HG03175 (cell line): ENCODE data around the gene CCDC91.
A peak's percentile ranks its signal among the peaks of the same experiment; 100 is the strongest.

ENCODE experiments used
- ATAC-seq: cut with Tn5 transposase; IDR thresholded peaks from one replicate; pipeline ENCODE4 v1.9.1; 2021; ENCODE audit warnings: mild to moderate bottlenecking, moderate library complexity; ENCODE audit not compliant: unreplicated experiment

The CCDC91 gene

GRCh38 chr12:28190321-28191050 lies at the start of gene CCDC91:
Gene CCDC91 (plus strand): TSS chr12:28190456. CDS start chr12:28257216, 66,760 bp downstream.
- ATAC-seq = peak; percentile 92

GRCh38 chr12:28144059-28144458 lies 46.2 kb upstream of the CCDC91 start:
- no peak for ATAC-seq

- no peak for ATAC-seq
These were observed 45.7 kb upstream of the CCDC91 start for GRCh38 chr12:28144532-28144931.

- ATAC-seq = no peak
These were observed 45.0 kb upstream of the CCDC91 start for GRCh38 chr12:28145216-28145615.

GRCh38 chr12:28149279-28149678 lies 41.0 kb upstream of the CCDC91 start:
- no peak for ATAC-seq

- no peak for ATAC-seq
These were observed 33.9 kb upstream of the CCDC91 start for GRCh38 chr12:28156362-28156761.

GRCh38 chr12:28156804-28157203 lies 33.5 kb upstream of the CCDC91 start:
- no peak for ATAC-seq

GRCh38 chr12:28158353-28158752 lies 31.9 kb upstream of the CCDC91 start:
- no peak for ATAC-seq

GRCh38 chr12:28159688-28160087 lies 30.6 kb upstream of the CCDC91 start:
- no peak for ATAC-seq

GRCh38 chr12:28161697-28162096 lies 28.6 kb upstream of the CCDC91 start:
- no peak for ATAC-seq

GRCh38 chr12:28162697-28163096 lies 27.6 kb upstream of the CCDC91 start:
- ATAC-seq = no peak

- ATAC-seq = no peak
These were observed 25.5 kb upstream of the CCDC91 start for GRCh38 chr12:28164644-28165275.

GRCh38 chr12:28167981-28168485 lies 22.2 kb upstream of the CCDC91 start:
- no peak for ATAC-seq

- no peak for ATAC-seq
These were observed 18.7 kb upstream of the CCDC91 start for GRCh38 chr12:28171356-28172060.

- no peak for ATAC-seq
These were observed 17.7 kb upstream of the CCDC91 start for GRCh38 chr12:28172434-28173030.

- ATAC-seq = no peak
These were observed 16.8 kb upstream of the CCDC91 start for GRCh38 chr12:28173440-28173839.

GRCh38 chr12:28175098-28175589 lies 15.1 kb upstream of the CCDC91 start:
- ATAC-seq = no peak

- no peak for ATAC-seq
These were observed 14.0 kb upstream of the CCDC91 start for GRCh38 chr12:28176295-28176694.

GRCh38 chr12:28177461-28177860 lies 12.8 kb upstream of the CCDC91 start:
- ATAC-seq = no peak

- no peak for ATAC-seq
These were observed 12.4 kb upstream of the CCDC91 start for GRCh38 chr12:28177905-28178304.

GRCh38 chr12:28178775-28179174 lies 11.5 kb upstream of the CCDC91 start:
- no peak for ATAC-seq
